DMS 273 (cell line): ENCODE results near the gene MBD4.
A peak's percentile ranks its signal among the peaks of the same experiment; 100 is the strongest.

Experiments
- DNase-seq: peaks from one replicate; lab custom pipeline; 2025; ENCODE audit not compliant: unreplicated experiment; lab: John Stamatoyannopoulos, UW

Gene MBD4

GRCh38 chr3:129463716-129464115, 24.0 kb upstream of the MBD4 start:
- no peak for DNase-seq

- no peak for DNase-seq
These were observed 23.3 kb upstream of the MBD4 start for GRCh38 chr3:129463094-129463493.

DNA sequence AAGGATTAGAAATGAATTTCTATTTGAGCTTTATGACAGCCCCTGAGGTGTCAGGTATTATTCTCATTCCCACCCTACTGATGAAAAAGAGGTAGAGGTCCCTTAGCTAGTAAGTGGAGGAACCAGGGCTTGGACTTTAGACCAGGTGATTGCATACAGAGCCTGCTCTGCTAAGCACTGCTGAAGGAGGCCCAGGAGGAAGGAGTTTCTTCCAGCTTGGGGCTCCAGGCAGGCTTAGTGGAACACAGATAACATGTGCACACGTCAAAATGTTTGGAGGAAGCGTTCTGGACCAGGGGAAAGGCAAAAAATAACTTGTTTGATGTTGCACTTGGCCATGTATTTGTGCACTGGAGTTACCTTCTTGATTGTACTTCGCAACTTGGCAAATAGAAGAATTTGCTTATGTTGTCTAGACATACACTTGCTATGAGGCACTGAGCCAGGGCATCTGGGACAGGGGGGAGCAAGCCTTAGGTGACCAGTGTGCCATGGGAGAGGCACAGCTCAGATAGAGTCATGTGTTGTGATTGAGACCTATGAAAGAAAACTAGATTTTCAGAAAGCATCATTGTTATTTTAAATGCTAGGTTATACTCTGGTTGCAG, 22.7 kb upstream of the MBD4 start:
- no peak for DNase-seq

DNA sequence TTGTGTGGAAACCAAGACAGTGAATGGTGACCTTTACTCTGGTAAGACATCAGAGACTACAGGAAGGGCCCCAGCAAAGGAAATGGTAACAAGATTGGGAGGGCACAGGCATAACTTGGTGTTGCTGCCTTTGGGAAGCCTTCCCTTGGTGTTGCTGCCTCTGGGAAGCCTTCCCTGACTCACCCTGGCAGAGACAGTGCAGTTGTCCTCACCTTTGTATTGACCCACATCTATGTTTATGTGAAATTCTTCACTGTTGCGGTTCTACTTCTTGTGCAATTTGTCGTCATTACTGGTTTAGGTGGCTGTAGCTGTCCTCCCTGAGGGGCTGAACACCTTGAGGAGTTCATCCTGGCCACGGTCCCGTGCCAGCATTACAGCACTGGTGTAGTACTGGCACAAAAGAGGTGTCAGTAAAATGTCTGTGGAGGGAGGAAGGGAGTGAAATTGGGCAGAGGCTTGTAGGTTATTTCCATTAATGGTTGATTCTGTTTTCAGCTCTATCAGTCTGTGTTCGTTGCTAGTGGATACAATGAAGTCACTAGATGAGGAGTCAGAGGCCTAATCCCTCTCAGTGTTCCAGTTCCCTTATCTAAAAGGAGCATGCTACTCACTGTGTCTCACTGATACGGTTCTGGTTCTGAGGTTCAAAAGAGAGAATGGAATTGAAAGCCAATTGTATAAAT, 21.9 kb upstream of the MBD4 start:
- DNase-seq: no peak

GRCh38 chr3:129461022-129461421, 21.3 kb upstream of the MBD4 start:
- no peak for DNase-seq

DNA sequence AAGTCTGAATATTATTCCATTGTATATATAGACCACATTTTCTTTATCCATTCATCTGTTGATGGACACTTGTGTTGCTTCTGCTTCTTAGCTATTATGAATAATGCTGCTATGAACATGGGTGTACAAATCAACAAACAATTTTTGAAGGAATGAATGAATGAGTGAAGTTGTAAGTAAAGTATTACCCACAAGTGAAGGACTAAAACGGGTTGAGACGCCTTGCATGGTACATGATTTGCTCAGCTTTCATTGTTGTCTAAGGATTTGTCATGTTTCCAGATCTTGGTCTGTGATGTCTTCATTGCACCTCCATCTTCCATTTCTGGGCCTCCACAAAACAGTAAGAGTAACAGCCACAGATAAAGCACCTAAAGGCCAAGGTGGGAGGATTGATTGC, 20.8 kb upstream of the MBD4 start:
- no peak for DNase-seq

- no peak for DNase-seq
These were observed 20.4 kb upstream of the MBD4 start for GRCh38 chr3:129460155-129460554.

GRCh38 chr3:129453732-129454131, 14.0 kb upstream of the MBD4 start:
- no peak for DNase-seq

- no peak for DNase-seq
These were observed 9.7 kb upstream of the MBD4 start for GRCh38 chr3:129449279-129450115.

DNA sequence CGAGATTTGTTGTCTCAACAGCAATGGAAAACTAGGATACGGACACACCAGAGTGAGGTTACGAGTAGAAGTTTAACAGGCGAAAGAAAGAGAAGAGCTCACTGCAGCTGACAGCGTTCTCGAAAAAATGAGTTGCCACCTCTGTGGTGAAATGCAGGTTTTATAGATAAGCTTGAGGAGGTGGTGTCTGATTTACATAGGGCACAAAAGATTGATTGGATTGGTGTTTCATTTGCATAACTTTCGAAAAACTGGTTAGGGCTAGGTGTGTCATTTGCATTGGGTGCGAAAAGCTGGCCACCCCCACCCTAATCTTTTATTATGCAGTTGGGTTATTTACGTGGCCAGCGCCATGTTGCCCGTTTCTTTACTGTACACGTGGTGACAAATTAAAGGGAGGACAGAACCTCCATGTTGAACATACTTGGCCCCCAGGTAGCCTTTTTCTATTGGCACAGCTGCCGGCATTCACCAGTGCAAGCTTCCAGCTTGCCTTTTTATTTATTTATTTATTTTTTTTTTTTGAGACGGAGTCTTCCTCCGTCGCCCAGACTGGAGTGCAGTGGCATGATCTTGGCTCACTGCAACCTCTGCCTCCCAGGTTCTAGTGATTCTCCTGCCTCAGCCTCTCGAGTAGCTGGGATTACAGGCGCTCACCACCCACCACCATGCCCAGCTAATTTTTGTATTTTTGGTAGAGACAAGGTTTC, 8.6 kb upstream of the MBD4 start:
- DNase-seq: no peak

GRCh38 chr3:129446926-129447325, 7.2 kb upstream of the MBD4 start:
- no peak for DNase-seq

- peak; percentile 81 for DNase-seq
These were observed 5.7 kb upstream of the MBD4 start for GRCh38 chr3:129445471-129445870.

GRCh38 chr3:129442947-129443346, 3.2 kb upstream of the MBD4 start:
- DNase-seq: peak; percentile 86

GRCh38 chr3:129442486-129442885, 2.7 kb upstream of the MBD4 start:
- DNase-seq: peak; percentile 55

DNA sequence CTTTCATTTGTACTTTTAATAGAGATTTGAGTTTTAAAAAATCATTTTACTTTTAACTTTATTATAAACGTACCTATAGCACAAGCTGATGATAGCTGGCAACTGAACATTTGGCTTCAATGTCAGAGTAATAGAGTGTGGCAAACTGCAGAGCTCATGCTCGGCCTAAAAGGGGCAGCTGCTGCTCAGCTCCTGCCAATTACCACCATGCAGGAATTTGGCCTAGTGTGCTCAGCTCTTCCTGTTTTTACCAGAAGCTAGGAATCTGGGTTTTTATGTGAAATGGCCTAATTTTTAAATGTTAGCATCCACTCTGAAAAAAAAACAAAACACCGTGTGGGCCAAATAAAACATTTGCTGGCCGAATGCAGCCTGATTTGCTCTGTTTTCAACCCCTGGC, 2.0 kb upstream of the MBD4 start:
- peak; percentile 84 for DNase-seq

DNA sequence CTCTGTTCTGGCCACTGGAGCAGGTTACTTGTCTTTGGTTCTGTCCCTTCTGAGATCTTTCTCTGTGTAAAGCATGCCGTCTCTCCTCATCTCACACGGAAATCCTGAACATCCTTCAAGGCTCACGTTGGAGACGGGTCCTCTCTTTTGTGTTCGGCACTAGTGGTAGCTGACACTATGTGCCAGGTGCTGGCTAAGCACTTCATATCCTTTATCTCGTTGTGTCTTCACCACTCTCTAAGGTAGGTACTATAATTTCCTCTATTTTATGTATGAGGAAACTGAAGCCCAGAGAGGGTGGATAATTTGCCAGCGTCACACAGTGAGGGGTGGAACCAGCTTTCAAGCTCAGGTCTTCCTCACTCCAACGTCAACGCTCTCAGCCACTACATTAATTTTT, 1.5 kb upstream of the MBD4 start:
- no peak for DNase-seq

- DNase-seq: no peak
These were observed 956 bp upstream of the MBD4 start for GRCh38 chr3:129440618-129441190.

- DNase-seq: peak; percentile 62
These were observed 427 bp downstream of the MBD4 start for GRCh38 chr3:129439226-129439816.

DNA sequence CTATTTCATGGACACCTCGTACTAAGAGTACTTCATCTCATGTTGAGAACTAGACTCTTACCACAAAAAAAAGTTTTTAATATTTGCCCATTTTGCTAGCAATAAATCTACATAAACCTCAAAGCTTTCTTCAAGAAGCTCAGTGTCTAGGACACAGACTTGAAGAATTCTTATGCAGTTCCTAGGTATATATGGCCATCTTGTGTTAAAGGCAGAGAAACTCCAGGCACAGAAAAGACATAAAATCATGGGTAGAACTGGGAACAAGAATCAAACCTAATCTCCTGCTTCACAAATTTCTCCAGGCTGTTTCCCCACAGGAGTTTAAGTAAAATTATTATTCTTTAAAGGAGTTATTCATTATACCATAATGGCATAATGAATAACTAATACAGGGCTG, 4.4 kb downstream of the MBD4 start:
- no peak for DNase-seq

DNA sequence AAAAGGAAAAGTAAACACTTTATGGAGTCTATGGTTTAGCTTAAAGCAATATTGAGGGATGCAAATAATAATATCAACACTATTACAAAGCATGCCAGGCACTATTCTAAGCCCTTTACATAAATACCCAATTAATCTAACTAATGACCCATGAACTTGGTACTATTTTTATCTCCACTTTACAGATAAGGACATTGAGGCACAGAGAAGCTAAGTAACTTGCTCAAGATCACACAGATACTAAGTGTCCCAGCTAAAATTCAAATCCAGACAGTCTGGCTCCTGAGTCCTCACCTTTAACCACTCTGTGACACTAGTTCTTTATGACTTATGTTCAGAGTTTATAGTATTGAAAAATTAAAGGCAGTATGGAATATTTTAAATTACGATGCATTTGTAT, 5.6 kb downstream of the MBD4 start:
- DNase-seq: no peak

- DNase-seq: no peak
These were observed 6.2 kb downstream of the MBD4 start for GRCh38 chr3:129433565-129433964.
